Naive thymus-derived CD8-positive, alpha-beta T cell (primary cell): ENCODE measurements around the gene ACP1. TPM values are rescaled to one million over a fixed set of nuclear protein-coding genes. Genes with fewer than 3 reads are reported as not detected.
A peak's percentile ranks its signal among the peaks of the same experiment; 100 is the strongest.

Source experiments
- ATAC-seq, 2 donors: fragments of 150-1000 bp; cut with Tn5 transposase in 1 of 2; sonication (Bioruptor Pico), chemical (Tn5 transposase) in 1 of 2; 1 replicate in 1 of 2; 2 replicates in 1 of 2; pipeline ENCODE4 v1.10.0; 2021; ENCODE audit warnings: mild to moderate bottlenecking in 2 of 2, moderate library complexity in 2 of 2
- POLR2A ChIA-PET: fragments of 350-600 bp; sonication (Branson Sonifier 250); formaldehyde crosslinking; loops from one replicate; lab custom pipeline; 2021; ENCODE audit warnings: antibody characterized with exemption; lab: Charles Lee
- DNase-seq, 10 donors: peaks; one replicate each; pipeline versions ENCODE4 v3.0.0 to v3.0.0-alpha.2; 2020 to 2022
- H3K27ac Mint-ChIP-seq, 10 donors: one replicate each; pipeline ENCODE4 v1.8.0; 2020 to 2022; ENCODE audit warnings: mild to moderate bottlenecking in 10 of 10, mixed read lengths in 10 of 10, moderate library complexity in 4 of 10, inconsistent platforms in 1 of 10
- H3K27me3 Mint-ChIP-seq, 5 donors: one replicate each; pipeline ENCODE4 v1.8.0; 2021 to 2022; ENCODE audit warnings: mixed read lengths in 5 of 5
- H3K36me3 Mint-ChIP-seq, 3 donors: one replicate each; pipeline ENCODE4 v1.8.0; 2020 to 2022; ENCODE audit warnings: mixed read lengths in 3 of 3, mild to moderate bottlenecking in 2 of 3, inconsistent platforms in 1 of 3
- H3K4me1 Mint-ChIP-seq, 4 donors: one replicate each; pipeline ENCODE4 v1.8.0; 2021 to 2022; ENCODE audit warnings: mixed read lengths in 4 of 4
- H3K4me3 Mint-ChIP-seq, 10 donors: one replicate each; pipeline ENCODE4 v1.8.0; 2020 to 2022; ENCODE audit warnings: mild to moderate bottlenecking in 10 of 10, mixed read lengths in 10 of 10, moderate library complexity in 6 of 10, inconsistent platforms in 1 of 10
- H3K9me3 Mint-ChIP-seq, 9 donors: one replicate each; pipeline ENCODE4 v1.8.0; 2020 to 2022; ENCODE audit warnings: mixed read lengths in 9 of 9, mild to moderate bottlenecking in 3 of 9, inconsistent platforms in 1 of 9, moderate library complexity in 1 of 9
- polyA plus RNA-seq, 3 donors: library from polyadenylated mRNA; unstranded; fragments of 300-500 nt; fragmentation: Illumina TruSeq; gene quantifications; one replicate each; pipeline ENCODE4 v1.2.3, GENCODE V29; 2021
- total RNA-seq, 8 experiments: library from RNA in 2 of 8; stranded (reverse) in 2 of 8; gene quantifications; one replicate each; pipeline ENCODE4 v1.2.3 and lab custom pipeline; 2021 to 2026

ACP1 gene
- total and polyA plus RNA-seq, 5 experiments from 2014 or later = 97.0 to 196 (median 179) TPM

DNA sequence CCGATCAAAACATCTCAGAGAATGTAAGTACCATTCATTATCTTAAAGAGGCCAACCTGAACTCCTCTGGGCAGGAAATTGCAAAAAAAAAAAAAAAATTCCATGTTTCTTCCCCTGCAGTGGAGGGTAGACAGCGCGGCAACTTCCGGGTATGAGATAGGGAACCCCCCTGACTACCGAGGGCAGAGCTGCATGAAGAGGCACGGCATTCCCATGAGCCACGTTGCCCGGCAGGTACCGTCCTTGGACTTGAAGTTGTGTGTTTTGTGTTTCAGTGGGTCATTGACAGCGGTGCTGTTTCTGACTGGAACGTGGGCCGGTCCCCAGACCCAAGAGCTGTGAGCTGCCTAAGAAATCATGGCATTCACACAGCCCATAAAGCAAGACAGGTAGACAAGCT lies 7.2 kb downstream of the ACP1 start:
- DNase-seq (no peak), ATAC-seq (no peak)
- no peaks in the 10 kb centered on the region for H3K9me3 Mint-ChIP-seq
- peak overlapping the region in 1 of 10 donors; percentile 62 for H3K27ac Mint-ChIP-seq
- peak overlapping the region in 1 of 10 donors; percentile 14 for H3K4me3 Mint-ChIP-seq
- peaks cover 37 to 63% (median 59%) of the 10 kb centered on the region in 4 donors for H3K4me1 Mint-ChIP-seq
- peaks cover 0 to 70% (median 11%) of the 10 kb centered on the region in 3 donors for H3K36me3 Mint-ChIP-seq
- POLR2A ChIA-PET = no interaction called here
- no peaks in the 10 kb centered on the region for H3K27me3 Mint-ChIP-seq

DNA sequence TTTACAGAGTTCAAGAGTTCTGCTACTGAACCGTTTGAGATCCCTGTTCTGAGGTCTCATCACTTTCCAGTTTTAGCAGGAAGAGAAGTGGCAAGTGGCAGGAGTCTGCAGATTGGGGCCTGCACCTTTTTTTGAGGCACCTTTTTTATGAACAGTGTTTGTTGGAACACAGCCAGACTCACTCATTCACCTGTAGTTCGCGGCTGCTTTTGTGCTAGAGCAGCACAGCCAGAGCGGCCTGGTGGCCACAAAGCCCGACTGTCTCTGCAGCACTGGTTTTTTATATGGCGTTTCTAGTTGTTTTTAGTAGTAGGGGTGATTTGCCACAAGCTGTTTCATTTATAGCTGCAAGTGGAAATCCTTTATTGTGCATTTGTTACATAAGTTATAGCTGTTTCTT lies 8.6 kb downstream of the ACP1 start:
- Mint-ChIP-seq H3K9me3 (no peaks in the 10 kb centered on the region), H3K36me3 (peaks cover 0 to 73% (median 19%) of the 10 kb centered on the region in 3 donors), H3K27ac (peak overlapping the region in 4 of 10 donors; percentile 43 to 56 (median 50)), H3K4me3 (peak overlapping the region in 1 of 10 donors; percentile 4), H3K27me3 (no peaks in the 10 kb centered on the region), H3K4me1 (peaks cover 27 to 51% (median 46%) of the 10 kb centered on the region in 4 donors)
- POLR2A ChIA-PET = no interaction called here
- DNase-seq (peak in 2 of 10 donors; percentile 16 to 36), ATAC-seq (peak; percentile 43 to 52)

DNA sequence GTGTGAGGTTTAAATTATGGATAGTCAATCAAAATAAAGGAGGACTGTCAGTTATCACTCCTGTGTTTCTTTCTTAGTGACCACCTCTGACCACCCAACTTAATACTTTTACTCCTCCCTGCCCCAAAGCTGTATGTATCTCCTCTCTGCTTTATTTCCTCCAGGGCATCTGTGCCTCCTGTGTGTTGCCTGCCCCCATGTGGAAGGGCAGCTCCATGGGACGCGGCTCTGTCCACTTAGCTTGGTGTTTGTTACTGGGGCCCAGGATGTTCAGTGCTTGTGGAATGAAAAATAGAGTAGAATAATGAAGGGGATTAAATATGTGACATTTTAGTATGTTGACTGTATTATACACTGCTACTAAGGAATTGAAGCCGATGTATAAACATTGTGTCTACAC lies 9.8 kb downstream of the ACP1 start:
- H3K27ac Mint-ChIP-seq = peak overlapping the region in 6 of 10 donors; percentile 11 to 79 (median 50)
- no peak for DNase-seq
- POLR2A ChIA-PET = interaction anchor here (0.9 kb wide), 1 partner anchor 11 kb away, joined by 3 read pairs; the partner anchor contains the start of gene SH3YL1
- H3K9me3 Mint-ChIP-seq = no peaks in the 10 kb centered on the region
- peaks cover 0 to 84% (median 19%) of the 10 kb centered on the region in 3 donors for H3K36me3 Mint-ChIP-seq
- ATAC-seq = no peak
- H3K4me1 Mint-ChIP-seq = peaks cover 22 to 41% (median 36%) of the 10 kb centered on the region in 4 donors
- no peak overlapping the region for H3K4me3 Mint-ChIP-seq
- H3K27me3 Mint-ChIP-seq = no peaks in the 10 kb centered on the region

DNA sequence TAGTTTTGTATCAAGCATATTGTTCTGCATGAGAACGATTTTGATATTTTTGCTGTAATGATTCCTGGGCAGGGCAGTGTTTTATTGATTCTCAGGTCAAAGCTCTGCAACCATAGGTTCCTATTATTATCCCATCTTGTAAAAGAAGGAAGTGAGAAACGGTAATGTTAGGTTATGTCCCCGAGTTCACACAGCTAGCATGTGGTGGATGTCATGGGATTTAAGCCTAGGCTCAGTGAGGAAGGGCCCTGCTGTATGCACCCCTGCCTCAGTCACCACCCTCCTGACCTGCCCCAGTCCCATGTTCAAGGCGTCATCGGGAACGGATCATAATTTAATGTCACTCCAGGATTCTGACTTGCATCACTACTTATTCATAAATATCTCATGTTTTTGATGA lies 10.7 kb downstream of the ACP1 start:
- POLR2A ChIA-PET = no interaction called here
- no peak overlapping the region for H3K4me3 Mint-ChIP-seq

DNA sequence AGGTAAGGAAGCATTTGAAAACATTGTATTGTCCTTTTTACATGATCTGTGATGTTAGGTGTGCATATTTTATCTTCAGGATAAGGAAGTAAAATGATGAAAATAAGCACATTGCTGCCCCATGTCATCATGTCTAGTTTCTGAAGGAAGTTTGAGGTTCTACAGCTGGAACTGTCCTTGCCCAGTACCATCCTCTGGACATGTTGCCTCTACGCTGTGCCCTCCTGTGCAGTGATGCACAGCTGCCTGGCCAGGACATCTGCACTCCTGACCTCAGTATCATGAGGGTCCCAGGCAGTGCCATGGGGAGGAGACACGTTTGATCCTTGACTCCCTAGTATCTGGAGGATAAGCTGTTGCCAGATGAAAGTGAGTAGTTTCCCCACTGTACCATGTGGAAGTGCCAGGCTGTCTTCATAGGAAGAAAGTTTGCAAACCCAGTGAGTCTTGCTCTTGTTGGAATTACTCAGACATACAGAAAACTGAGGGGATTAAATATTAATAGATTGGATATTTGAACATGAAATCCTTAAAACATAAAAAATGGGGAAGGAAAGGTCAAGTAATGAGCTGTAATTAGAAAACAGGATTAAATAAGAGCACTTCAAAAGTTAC lies 13.7 kb downstream of the ACP1 start:
- Mint-ChIP-seq H3K9me3 (no peaks in the 10 kb centered on the region), H3K36me3 (peaks cover 0 to 83% (median 20%) of the 10 kb centered on the region in 3 donors), H3K27ac (peak overlapping the region in 1 of 10 donors; percentile 65), H3K4me1 (peaks cover 7 to 11% (median 9%) of the 10 kb centered on the region in 4 donors), H3K27me3 (no peaks in the 10 kb centered on the region), H3K4me3 (no peak overlapping the region)
- POLR2A ChIA-PET = interaction anchor here (1.3 kb wide), 1 partner anchor 15 kb away, joined by 3 read pairs; the partner anchor contains the start of gene SH3YL1
- DNase-seq (no peak), ATAC-seq (no peak)

More for the DNA sequence above, 10.7 kb downstream of the ACP1 start:
- DNase-seq (no peak), ATAC-seq (no peak)
- peaks cover 0 to 88% (median 22%) of the 10 kb centered on the region in 3 donors for H3K36me3 Mint-ChIP-seq
- no peaks in the 10 kb centered on the region for H3K27me3 Mint-ChIP-seq
- peak overlapping the region in 1 of 10 donors; percentile 24 for H3K27ac Mint-ChIP-seq
- H3K9me3 Mint-ChIP-seq = no peaks in the 10 kb centered on the region
- peaks cover 13 to 32% (median 27%) of the 10 kb centered on the region in 4 donors for H3K4me1 Mint-ChIP-seq

DNA sequence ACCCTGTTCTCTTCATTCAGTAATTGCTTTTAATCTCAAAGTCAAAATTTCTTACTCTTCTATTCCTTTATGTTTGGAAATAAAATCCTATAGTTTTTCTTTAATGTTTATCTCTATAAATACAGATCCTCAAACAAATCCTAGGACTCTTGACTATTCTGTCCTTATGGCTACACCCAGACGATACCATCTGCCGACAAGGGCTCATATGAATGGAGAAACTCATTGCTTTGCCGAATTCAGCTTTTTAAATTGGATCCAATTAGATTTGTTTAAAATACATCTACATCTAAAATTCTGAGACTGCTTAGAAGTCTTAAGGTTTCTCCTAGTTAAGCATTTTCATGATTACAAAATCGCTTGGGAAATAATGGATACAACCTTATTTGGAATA lies 14.2 kb downstream of the ACP1 start:
- Mint-ChIP-seq H3K4me1 (peaks cover 6 to 10% (median 9%) of the 10 kb centered on the region in 4 donors), H3K27me3 (no peaks in the 10 kb centered on the region), H3K27ac (no peak overlapping the region), H3K36me3 (peaks cover 0 to 82% (median 20%) of the 10 kb centered on the region in 3 donors), H3K4me3 (no peak overlapping the region), H3K9me3 (no peaks in the 10 kb centered on the region)
- no peak for ATAC-seq
- DNase-seq = no peak
- POLR2A ChIA-PET = interaction anchor here (1.3 kb wide), 1 partner anchor 15 kb away, joined by 3 read pairs; the partner anchor contains the start of gene SH3YL1

DNA sequence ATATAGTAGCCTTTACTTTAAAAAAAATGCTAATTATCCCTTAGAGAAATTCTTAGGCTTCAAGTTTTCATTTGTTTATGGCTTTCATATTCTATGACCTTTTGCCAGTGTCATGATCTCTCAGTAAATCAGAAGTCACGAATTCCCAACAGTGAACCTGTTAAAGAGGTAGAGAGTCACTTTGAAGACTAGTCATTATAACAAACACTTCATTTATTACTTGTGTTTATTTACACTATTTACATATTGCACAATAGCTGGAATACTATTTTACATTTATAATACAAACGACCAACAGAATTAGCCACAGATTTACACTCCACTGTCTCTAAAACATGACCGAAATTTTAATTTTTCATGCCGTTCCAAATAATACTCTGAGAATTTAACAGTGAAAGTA lies 14.6 kb downstream of the ACP1 start:
- POLR2A ChIA-PET = no interaction called here
- H3K4me3 Mint-ChIP-seq = no peak overlapping the region
- no peaks in the 10 kb centered on the region for H3K27me3 Mint-ChIP-seq
- DNase-seq (no peak), ATAC-seq (no peak)
- H3K36me3 Mint-ChIP-seq = peaks cover 0 to 77% (median 18%) of the 10 kb centered on the region in 3 donors
- no peak overlapping the region for H3K27ac Mint-ChIP-seq
- no peaks in the 10 kb centered on the region for H3K9me3 Mint-ChIP-seq
- peaks cover 4 to 9% (median 8%) of the 10 kb centered on the region in 4 donors for H3K4me1 Mint-ChIP-seq

DNA sequence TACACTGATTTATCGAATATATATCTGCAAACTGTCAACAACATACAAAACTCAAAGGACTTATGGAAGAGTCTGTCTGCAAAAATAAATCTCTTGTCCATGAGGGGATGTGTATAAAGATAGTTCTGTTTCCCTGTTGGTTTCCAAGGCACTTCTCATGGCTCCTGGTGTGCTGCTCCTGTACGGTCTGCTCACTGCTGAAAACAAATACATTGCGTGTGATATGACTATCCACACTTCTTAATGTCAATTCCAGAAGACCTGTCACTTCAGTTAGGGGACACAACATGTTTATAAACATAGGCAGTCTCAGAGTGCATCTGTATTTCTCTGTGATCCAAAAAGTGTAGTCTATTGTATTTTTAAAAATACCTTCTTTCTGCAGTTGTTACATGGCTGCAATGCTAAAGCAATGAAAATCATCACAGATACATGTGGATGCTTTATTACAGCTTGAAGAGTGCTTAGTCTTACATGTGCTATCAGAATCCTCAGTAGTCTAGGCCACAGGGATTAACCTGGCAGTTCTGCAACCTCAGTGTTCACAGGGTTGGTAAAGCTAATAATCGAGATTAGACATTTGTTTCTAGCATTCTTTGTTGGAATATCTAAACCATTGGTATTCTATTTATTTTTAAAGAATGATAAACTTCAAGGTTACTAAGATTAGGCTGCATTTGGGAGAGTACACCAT lies 15.4 kb downstream of the ACP1 start:
- Mint-ChIP-seq H3K27ac (no peak overlapping the region), H3K27me3 (no peaks in the 10 kb centered on the region), H3K4me1 (peaks cover 0 to 8% (median 6%) of the 10 kb centered on the region in 4 donors), H3K36me3 (peaks cover 0 to 72% (median 15%) of the 10 kb centered on the region in 3 donors), H3K9me3 (no peaks in the 10 kb centered on the region), H3K4me3 (no peak overlapping the region)
- ATAC-seq (no peak), DNase-seq (no peak)
- POLR2A ChIA-PET = interaction anchor here (0.6 kb wide), 1 partner anchor 10 kb away, joined by 3 read pairs; no protein-coding TSS in a partner anchor

DNA sequence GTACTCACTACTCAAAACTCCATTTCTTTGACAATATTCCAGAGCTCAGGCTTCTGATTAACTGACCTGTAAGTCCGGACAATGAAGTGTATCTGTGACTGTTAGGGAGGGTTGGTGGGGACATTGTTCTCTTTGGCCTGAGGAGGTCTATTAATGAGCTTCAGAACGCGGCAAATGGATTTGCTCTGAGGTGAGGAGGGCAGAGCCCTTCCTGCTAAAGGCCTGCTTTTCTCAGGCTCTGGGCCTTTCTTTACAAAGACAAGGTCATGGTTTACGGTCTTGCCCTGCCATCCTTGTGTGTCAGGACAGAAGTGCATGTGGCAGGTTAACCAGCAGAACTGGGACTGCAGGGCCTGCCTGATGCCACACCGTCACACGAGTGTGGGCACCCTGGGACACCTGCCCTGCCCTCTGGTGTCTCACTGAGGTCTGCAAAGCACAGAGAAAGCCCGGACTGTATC lies 15.9 kb downstream of the ACP1 start:
- POLR2A ChIA-PET = interaction anchor here (0.6 kb wide), 1 partner anchor 10 kb away, joined by 3 read pairs; no protein-coding TSS in a partner anchor
- ATAC-seq (no peak), DNase-seq (no peak)
- peaks cover 0 to 6% (median 4%) of the 10 kb centered on the region in 4 donors for H3K4me1 Mint-ChIP-seq
- no peak overlapping the region for H3K4me3 Mint-ChIP-seq
- H3K27me3 Mint-ChIP-seq = peaks cover 0 to 4% (median 0%) of the 10 kb centered on the region in 5 donors
- no peaks in the 10 kb centered on the region for H3K9me3 Mint-ChIP-seq
- no peak overlapping the region for H3K27ac Mint-ChIP-seq
- H3K36me3 Mint-ChIP-seq = peaks cover 0 to 67% (median 15%) of the 10 kb centered on the region in 3 donors

DNA sequence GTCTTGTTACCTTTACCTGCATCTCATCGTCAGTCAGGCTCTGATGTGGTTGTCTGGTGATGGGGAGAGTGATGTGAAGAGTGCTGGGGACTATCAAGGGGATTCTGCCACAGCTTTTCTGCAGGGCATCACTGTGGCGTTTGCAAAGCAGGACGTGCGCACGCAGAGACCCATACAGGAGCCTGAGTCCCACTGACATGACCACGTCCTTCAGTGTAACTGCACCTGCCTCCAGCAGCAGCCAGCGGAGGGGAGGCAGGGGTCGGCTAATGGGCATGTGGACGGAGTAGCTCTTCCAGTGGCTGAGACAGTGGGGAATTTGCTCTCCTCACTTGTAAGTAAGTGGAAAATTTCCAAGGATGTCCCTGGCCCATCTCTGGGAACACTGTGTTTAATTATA lies 16.6 kb downstream of the ACP1 start:
- Mint-ChIP-seq H3K4me3 (no peak overlapping the region), H3K36me3 (peaks cover 0 to 61% (median 15%) of the 10 kb centered on the region in 3 donors), H3K27me3 (peaks cover 3 to 10% (median 6%) of the 10 kb centered on the region in 5 donors), H3K27ac (peak overlapping the region in 1 of 10 donors; percentile 34), H3K9me3 (no peaks in the 10 kb centered on the region), H3K4me1 (peaks cover 0 to 5% (median 2%) of the 10 kb centered on the region in 4 donors)
- POLR2A ChIA-PET = interaction anchor here (0.7 kb wide), 1 partner anchor 68 kb away, joined by 3 read pairs; no protein-coding TSS in a partner anchor
- DNase-seq = no peak
- ATAC-seq = no peak

DNA sequence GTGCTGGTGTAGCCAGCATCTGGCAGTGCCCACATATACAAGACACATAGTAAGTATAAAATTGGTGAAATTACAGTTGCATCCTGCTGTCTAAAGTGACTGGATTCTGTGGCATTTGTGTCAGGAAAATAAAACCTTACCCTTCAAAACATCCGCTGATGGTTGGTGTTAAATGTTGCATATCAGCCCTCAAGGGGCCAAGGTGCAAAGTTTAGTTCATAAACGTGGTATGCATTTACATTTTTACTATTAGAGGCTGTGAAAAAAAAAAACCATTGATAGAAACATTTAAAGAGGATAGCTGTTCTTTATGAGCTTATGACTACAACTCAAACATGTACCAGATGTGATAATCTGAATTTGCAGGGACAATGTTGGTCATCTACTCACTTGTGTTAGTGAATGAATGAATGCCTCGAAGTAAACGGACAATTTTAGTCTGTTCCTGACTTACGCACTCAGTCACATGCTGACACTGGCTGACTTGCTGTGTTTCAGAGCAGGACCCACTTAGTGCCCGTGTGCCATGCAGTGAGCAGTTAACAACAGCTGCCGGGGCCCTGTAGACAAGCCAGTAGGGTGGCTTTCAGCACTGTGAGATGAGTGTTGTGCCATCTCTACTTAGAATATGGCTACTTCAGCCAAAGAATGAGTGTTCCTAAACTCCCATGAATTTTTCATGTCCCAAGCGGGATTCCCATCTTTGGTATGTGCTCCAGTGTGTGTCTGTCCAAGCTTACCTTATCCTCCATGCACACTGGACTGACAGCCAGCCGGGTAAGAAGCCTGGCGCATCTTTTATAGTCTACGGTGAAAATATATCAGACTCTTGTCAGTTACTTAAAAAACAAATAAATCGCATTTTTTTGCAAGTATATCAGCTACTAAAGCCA lies 17.9 kb downstream of the ACP1 start:
- H3K27ac Mint-ChIP-seq = no peak overlapping the region
- peaks cover 0 to 7% (median 3%) of the 10 kb centered on the region in 4 donors for H3K4me1 Mint-ChIP-seq
- ATAC-seq = no peak
- POLR2A ChIA-PET = no interaction called here
- H3K27me3 Mint-ChIP-seq = peaks cover 3 to 15% (median 9%) of the 10 kb centered on the region in 5 donors
- H3K4me3 Mint-ChIP-seq = no peak overlapping the region
- DNase-seq = no peak
- no peaks in the 10 kb centered on the region for H3K9me3 Mint-ChIP-seq
- peaks cover 0 to 49% (median 8%) of the 10 kb centered on the region in 3 donors for H3K36me3 Mint-ChIP-seq
